Endometrial microvascular endothelial cells (primary cell): ENCODE measurements around the gene AK9. TPM values are rescaled to one million over a fixed set of nuclear protein-coding genes. Genes with fewer than 3 reads are reported as not detected.

Experiments
- in situ Hi-C: cut with HindIII; loops from 2 replicates; pipeline ENCODE4 v1.10.0; 2017; ENCODE audit warnings: low sequenced_read_pairs, low pct_unique_long_range_greater_than_20kb; ENCODE audit errors: inconsistent ontology term
- total RNA-seq: library from RNA; depleted of rRNA; stranded (reverse); fragments of >200 nt; gene quantifications from one replicate; pipeline ENCODE4 v1.2.3, GENCODE V29; 2015; ENCODE audit errors: inconsistent ontology term

The AK9 gene
- total RNA-seq, 1 donor from 2014 or later, result 2.9 TPM

DNA sequence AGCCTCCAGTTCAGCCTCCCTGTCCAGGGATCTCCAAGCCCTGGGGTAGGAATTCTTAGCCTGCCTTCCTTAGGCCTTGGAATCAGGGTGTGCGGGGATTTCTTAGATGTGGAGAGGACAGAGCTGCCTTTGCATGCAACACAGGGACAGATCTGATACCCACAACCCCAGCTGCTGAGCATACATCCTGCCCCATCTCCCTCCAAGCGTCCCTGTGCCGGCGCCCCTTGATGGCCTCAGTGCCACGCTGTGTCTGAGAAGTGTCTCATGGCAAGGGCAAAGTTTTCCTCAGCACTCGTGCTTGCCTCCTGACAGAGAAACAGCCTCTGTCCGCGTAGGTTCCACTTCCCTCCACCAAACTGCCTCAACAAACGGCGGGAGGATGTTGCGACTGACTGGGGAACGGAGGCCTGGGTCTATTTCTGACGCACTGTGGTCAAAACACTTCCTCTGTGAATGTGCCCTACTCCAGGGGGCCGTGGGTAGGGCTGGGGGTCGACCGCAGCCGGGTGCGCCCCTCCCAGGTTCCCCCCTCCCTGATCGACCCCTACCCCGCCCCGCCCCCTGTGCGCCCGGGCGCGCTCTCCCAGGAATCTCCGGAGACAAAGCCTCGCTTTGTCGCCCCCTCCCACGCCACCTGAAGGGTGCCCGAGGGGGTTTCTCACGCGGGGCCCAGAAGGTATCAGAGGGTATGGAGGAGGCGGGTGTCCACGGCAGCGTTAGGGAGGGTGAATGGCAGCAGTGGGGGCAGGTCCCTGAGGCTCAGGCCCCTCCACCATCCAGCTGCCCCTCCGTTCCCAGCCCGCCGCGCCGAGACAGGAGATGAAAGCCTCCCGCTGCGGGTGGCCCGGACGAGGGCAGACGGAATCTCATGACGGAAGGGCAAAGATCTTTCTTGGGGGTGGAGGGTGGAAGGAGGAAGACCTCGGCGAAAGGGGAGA lies 236.2 kb downstream of the AK9 start:
- in situ Hi-C loops, result no loop called here

DNA sequence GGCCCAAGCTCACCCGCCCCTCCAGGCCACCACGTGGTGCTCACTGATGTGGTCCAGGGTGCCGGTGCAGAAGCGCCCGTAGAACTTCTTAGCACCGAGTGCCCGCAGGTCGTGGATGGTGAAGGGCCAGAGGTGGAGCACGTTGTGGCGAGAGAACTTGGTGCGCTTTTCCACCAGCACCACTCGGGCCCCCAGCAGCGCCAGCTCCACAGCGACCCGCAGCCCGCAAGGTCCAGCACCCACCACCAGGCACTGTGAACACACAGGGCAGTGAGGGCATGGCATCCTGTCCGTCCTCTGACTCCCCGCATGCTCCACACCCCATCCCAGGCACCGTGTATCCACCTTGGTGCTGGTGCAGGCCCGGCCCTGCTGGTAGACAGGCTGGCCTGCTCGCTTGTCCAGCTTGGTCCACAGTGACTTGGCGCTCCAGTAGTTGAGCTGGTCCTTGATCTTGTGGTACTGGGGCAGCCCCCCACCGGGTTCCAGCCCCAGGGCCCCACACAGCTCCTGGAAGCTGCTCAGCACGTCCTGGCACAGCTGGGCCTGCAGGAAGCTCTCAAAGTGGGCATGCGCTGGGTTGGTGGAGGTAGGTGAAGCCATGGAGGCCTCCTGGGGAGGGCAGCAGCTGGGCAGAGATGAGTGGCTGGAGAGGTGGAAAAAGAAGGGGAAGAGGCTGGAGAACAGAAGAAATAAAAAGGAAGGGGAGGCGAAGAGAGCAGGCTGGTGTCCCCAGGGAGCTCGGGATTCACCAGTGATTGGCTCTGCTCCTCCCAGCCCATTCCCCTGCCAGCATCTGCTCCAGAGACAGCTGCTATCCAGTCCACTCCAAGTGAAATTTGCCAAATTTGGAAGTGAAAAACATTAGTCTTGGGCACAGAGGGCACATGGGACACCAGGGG lies 237.2 kb downstream of the AK9 start:
- in situ Hi-C loops, result no loop called here

DNA sequence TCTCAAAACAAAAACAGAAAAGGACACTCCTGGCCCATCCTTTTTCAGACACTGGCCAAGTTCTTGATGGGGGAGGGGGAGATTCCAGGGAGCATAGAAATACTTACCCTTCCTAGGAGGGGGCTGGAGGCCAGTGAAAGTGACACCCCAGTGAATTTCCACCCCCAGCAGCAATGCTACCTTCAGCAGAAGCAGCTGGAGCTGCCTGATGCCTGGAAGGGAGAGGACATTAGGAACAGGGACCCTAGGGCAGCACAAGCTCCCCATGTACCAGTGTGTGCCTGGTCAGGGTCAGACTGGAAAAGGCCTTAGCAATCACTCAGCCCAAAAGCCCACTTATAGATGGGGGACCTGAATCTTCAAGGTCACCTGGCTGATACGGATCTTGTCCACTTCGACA lies 237.8 kb downstream of the AK9 start:
- in situ Hi-C loops, result no loop called here

DNA sequence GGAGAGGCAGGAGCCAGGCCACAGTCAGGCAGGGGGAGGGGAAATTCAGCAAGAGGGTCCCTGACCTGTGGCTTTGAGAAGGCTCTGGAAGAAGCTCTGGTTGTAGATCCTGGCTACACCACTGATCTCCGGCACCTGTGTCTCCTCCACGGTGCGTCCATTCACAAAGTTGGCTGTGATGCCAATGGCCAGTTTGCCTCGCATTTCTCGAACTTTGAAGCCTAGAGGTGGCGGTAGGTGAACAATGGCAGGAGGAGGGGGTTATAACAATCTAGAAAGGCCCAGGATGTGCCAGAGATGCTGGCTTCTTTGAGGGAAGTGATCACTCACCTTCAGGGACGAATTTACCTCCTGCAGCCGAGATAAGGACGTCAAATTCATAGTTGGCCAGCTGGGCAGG lies 238.8 kb downstream of the AK9 start:
- in situ Hi-C loops, result no loop called here

DNA sequence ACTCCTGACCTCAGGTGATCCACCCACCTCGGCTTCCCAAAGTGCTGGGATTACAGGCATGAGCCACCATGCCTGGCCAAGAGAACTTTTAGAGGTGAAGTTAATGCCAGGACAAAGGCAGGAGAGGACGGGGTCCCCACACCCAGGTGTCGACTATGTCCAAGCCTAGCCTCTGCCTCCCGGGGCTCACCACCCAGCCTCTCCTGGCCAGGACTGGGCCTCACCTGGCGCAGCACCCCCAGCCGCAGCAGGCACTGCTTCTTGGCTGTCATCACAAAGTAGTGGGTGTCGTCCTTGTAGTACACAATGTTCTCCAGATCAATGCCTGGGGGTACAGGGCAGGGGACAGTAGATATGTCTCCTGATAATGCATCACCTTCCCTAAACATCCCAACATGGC lies 239.6 kb downstream of the AK9 start:
- in situ Hi-C loops, result no loop called here

DNA sequence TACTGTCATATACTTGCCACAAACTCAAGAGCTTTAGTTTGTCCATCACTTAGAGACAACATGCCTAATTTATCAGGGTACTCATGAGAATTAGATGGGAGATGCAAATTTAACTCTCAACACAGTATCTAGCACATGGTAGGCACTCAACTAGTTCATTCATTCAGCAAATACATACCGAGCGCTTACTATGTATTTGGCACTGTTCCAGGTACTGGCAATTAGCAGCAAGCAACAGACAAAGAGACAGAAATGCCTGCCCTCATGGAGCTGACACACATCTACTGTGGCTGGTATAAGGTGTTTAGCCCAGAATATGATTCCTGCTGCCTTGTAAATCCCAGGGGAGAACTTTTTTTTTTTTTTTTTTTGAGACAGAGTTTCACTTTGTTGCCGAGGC lies 240.2 kb downstream of the AK9 start:
- in situ Hi-C loops, result no loop called here

DNA sequence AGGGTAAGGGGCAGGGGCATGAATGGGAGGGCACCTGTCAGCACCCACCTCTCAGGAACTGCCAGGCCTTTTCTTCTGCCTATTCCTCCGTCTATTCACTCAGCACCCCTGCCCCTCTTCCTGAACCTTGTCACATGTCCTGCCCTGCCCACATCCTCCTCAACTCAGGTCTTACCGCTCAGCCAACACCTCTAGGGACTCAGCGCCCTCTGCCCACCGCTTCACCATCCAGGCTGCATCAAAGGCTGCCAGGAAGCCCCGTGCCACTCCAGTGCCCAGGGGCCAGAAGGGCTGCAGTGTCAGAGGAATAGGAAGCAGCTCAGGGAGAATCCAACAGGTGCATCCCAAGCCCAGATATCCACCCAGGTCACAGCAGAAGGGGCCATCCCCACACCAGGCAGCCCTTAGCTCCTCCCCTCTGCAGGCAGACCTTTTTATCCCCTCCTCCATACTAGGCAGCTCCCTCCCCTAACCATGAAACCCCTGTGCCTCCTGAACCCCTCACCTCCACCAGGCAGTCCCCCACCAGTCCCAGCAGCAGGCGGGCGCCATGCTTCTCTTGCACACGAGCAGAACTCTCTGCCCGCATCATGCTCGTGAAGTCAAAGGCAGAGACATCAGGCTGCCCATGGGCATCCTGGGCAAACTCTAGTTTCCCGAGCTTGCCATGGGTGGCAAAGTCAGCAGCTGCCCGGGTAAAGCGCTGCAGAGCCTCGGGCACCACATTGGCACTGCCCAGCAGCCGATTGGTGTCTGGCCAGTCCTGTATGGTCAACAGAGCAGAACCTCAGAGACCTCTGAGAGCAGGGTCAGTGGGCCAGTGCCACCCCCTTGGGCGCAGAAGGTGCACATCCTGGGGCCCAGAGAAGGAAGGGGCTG lies 241.0 kb downstream of the AK9 start:
- in situ Hi-C loops, result no loop called here

DNA sequence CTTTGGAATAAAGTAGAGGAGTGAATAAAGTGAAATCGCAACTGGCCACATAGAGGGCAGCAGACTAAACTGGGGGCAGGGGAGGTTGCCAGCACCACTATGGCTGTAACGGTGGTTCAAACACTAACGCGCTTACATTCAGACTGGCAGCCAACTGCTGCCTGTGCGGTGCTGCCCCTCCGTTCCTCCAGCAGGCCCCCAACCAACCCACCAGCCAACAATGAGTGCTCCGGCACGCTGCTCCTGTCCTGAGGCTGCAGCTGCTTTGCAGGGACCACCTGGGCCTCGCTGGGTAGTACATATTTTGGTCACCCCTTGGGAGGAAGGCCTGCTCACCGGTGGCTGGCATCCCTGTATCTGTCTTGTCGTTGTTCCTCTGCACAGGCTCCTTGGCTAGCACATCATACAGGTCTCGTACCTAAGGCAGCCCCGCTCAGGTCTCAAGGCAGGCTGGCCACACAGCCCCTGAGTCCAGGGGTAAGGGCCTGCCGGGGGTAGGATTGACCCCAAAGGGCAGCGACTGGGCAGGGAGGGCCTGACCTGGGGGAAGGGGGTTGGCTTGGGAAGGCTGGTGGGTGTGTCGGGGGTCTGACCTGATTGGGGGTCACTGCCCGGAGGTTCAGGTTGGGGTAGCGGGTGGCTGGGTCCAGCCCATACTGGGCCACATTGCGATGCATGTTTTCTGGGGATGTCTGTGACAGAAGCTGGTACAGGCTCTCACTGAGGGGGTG lies 241.8 kb downstream of the AK9 start:
- in situ Hi-C loops, result no loop called here

DNA sequence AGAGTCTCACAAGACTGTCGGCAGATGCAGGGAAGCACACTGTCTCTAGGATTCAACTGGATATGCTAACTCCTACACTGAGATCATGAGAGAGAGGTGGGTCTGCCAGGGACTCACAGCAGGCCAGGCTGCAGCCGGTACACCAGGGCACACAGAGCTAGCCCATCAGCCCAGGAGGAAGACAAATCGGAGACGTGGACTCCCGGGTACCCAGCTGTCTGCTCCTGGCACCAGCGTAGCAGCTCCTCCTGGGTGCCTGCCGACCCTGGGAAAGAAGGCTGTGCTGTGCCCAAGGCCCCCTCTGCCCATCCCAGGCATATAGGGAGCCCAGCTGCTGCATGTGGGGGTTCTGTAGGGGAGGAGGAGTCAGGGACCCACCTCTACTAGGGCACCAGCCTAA lies 242.4 kb downstream of the AK9 start:
- in situ Hi-C loops, result no loop called here

DNA sequence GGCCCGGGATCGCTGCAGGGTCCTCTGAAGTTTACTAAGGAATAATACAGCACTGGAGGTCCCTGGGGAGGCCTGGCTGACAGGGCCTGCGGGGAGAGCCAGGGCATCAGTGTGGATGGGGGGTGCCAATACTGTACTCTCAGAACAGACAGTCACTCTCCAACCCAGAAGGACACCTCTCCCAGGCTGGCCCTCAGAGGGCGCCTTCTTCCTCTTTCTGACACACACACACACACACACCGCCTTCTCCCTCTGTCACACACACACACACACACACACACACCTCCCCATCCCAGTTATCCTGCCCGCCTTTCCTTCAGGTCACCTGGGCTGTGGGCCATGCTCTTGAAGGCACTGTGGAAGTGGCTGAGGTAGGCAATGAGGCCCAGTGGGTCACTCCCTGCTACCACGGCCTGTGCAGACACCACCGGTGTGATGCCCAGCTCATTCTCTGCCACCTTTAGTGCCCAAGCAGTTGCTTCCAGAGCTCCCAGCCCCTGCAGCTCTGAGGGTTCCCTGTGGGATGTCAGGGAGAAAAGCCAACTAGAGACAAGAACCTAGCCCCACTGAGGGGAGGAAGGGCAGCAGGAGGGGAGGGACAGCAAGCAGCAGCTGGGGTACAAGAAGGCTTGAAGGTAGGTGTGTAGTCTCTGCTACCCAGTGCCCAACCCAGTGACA lies 243.0 kb downstream of the AK9 start:
- in situ Hi-C loops, result no loop called here

DNA sequence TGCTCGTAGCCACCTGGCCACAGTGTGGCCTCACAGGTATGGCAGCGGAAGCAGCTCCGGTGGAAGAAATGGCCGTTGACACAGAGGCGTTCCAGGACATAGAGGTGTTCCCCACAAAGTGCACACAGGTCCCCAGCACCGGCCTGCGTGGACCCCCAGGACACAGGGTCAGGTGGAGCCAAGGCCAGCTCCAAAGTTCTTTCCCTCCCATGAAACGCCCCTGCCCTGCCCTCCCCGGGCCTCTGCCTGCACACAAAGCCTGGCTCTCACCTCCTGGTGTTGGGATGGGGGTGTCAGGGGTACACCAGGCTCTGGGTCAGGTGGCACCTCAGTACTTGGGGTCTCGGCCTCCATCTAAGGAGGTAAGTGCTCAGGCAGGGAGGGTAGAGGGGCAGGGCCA lies 243.9 kb downstream of the AK9 start:
- in situ Hi-C loops, result no loop called here

DNA sequence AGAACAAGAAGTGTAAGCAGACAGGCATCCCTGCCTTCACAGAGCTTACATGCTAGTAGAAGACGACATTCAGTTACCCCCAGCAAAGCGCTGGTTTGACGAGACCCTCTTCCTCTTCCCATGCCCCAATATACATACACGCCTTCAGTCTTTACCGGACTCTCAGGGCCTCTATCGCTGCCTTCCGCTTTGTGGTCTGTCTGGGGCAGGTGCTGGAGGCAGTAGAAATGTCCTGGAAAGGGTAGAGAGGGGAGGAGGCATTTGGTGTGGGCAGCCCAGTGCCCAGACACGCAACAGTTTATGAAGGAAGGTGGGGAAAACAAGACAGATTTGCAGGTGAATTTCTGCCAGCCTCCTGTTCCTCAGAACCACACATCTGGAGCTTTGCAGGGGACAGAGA lies 244.5 kb downstream of the AK9 start:
- in situ Hi-C loops, result no loop called here

DNA sequence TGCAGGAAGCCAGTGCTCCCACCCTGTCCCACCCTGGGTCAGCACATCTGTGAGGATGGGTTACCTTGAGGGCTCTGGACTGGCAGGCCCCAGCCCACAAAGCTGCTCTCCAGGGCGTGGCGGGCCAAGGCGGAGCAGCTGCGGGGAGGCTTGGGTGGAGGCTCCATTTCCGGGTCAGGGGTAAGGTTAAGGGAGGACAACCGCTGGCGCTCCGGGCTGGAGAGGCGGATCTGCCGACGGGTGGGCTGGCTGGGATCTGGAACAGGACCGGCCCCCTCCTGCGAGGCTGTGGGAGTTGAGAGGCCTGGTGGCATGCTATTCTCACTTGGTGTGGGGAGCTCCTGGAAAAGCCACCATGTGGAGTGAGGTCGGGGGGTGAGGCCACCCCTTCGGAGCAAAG lies 244.9 kb downstream of the AK9 start:
- in situ Hi-C loops, result no loop called here

DNA sequence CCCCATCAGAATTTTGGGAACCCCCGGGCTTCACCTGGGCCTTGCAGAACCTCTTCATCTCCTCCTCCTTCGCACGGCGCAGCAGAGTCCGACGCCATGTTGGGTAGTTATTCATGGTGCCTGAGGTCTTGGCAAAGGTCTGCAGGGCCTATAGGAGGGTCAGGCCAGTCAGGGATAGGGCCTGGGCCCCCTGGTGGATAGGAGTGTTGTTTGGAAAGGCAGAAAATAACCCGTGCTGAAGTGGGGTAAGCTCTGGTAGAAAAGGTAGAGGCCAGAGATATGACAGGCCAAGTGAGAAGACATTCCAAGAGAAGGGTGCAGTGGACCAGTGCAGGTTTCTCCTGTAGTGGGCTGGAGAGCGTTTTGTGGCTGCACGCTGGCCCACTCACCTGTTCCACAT lies 245.6 kb downstream of the AK9 start:
- in situ Hi-C loops, result no loop called here

DNA sequence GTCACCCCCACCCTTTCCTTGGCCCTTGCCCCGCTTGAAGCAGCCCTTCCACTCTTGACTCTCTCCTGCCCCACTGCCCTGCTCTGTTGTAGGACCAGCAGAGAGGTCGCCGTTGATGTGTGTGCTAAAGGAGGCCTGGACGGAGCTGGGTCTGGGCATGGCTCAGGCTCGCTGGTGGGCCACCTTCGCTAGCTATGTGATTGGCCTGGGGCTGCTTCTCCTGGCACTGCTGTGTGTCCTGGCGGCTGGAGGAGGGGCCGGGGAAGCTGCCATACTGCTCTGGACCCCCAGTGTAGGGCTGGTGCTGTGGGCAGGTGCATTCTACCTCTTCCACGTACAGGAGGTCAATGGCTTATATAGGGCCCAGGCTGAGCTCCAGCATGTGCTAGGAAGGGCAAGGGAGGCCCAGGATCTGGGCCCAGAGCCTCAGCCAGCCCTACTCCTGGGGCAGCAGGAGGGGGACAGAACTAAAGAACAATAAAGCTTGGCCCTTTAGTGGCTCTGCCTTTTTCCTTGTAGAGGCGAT lies 247.5 kb downstream of the AK9 start:
- in situ Hi-C loops, result no loop called here
